HepG2 (cell line): ENCODE results near the gene GPT2. TPM values are rescaled to one million over a fixed set of nuclear protein-coding genes. Genes with fewer than 3 reads are reported as not detected.
A peak's percentile ranks its signal among the peaks of the same experiment; 100 is the strongest.

ENCODE experiments used
- ASH2L ChIP-seq: fragments of 300-600, 200-600 bp; sonication (generic); IDR thresholded peaks from 2 replicates; pipeline ENCODE4 v1.7.0; 2017; ENCODE audit warnings: low read depth, mild to moderate bottlenecking, moderate library complexity, mixed read lengths, low read length; ENCODE audit not compliant: insufficient read length
- HMGA1 ChIP-seq: sonication (generic); formaldehyde crosslinking; conservative IDR thresholded peaks from 2 replicates; pipeline ENCODE4 v1.4.0; 2020; ENCODE audit warnings: missing genetic modification reagents
- ISL2 ChIP-seq: sonication (generic); formaldehyde crosslinking; IDR thresholded peaks from 2 replicates; pipeline ENCODE4 v1.5.0; 2020; ENCODE audit warnings: missing genetic modification reagents
- KMT2B ChIP-seq: IDR thresholded peaks from 2 replicates; pipeline ENCODE4 v1.6.1; 2016; ENCODE audit warnings: missing genetic modification reagents, missing compliant biosample characterization
- MIER3 ChIP-seq: IDR thresholded peaks from 2 replicates; pipeline ENCODE4 v1.6.1; 2016; ENCODE audit warnings: missing compliant biosample characterization, borderline replicate concordance
- PHF5A ChIP-seq: IDR thresholded peaks from one replicate; pipeline ENCODE4 v1.6.1; 2018; ENCODE audit warnings: low read depth, missing genetic modification reagents; ENCODE audit not compliant: unreplicated experiment
- RFX3 ChIP-seq: IDR thresholded peaks from 2 replicates; pipeline ENCODE4 v1.6.1; 2016; ENCODE audit warnings: missing biosample characterization, missing genetic modification reagents
- SMARCE1 ChIP-seq: fragments of 450-650 bp; IDR thresholded peaks from 2 replicates; pipeline ENCODE4 v1.6.1; 2017; ENCODE audit warnings: borderline replicate concordance
- SPEN ChIP-seq: sonication (generic); formaldehyde crosslinking; IDR thresholded peaks from 2 replicates; pipeline ENCODE4 v1.5.1; 2020; ENCODE audit warnings: low read depth, mild to moderate bottlenecking, missing genetic modification reagents
- STAG1 ChIP-seq: sonication (generic); formaldehyde crosslinking; IDR thresholded peaks from 2 replicates; pipeline ENCODE4 v1.4.0; 2020; ENCODE audit warnings: missing genetic modification reagents
- ZFP36L1 ChIP-seq: sonication (generic); formaldehyde crosslinking; IDR thresholded peaks from 2 replicates; pipeline ENCODE4 v1.8.0; 2022; ENCODE audit warnings: mild to moderate bottlenecking, missing genetic modification reagents, moderate library complexity
- ZFY ChIP-seq: sonication (generic); formaldehyde crosslinking; IDR thresholded peaks from 2 replicates; pipeline ENCODE4 v1.4.0; 2020; ENCODE audit warnings: missing genetic modification reagents
- ZMYM4 ChIP-seq: sonication (generic); formaldehyde crosslinking; IDR thresholded peaks from 2 replicates; pipeline ENCODE4 v1.8.1; 2023; ENCODE audit warnings: mild to moderate bottlenecking, missing genetic modification reagents
- ZNF232 ChIP-seq: sonication (generic); formaldehyde crosslinking; IDR thresholded peaks from 2 replicates; pipeline ENCODE4 v1.4.0; 2020; ENCODE audit warnings: missing genetic modification reagents, borderline replicate concordance
- ZNF234 ChIP-seq: sonication (generic); formaldehyde crosslinking; conservative IDR thresholded peaks from 2 replicates; pipeline ENCODE4 v1.5.1; 2020; ENCODE audit warnings: mild to moderate bottlenecking, missing genetic modification reagents
- ZNF562 ChIP-seq: sonication (generic); formaldehyde crosslinking; IDR thresholded peaks from 2 replicates; pipeline ENCODE4 v1.8.0; 2022; ENCODE audit warnings: missing genetic modification reagents, borderline replicate concordance
- ZNF577 ChIP-seq: sonication (generic); formaldehyde crosslinking; IDR thresholded peaks from 2 replicates; pipeline ENCODE4 v1.4.0; 2020; ENCODE audit warnings: mild to moderate bottlenecking, low read depth, missing genetic modification reagents, borderline replicate concordance
- ZNF772 ChIP-seq: sonication (generic); formaldehyde crosslinking; IDR thresholded peaks from 2 replicates; pipeline ENCODE4 v1.5.0; 2020; ENCODE audit warnings: mild to moderate bottlenecking, missing genetic modification reagents
- polyA plus RNA-seq, 8 experiments: library from polyadenylated mRNA; depleted of rRNA in 3 of 8; stranded (reverse) in 7 of 8; unstranded in 1 of 8; fragments of >200 nt; fragmentation: Illumina TruSeq in 4 of 8; extraction: Trizol in 4 of 8; gene quantifications; 2 replicates each; pipeline versions ENCODE4 v1.2.1 to v1.2.3, GENCODE V29; 2011 to 2016; ENCODE audit warnings: low read depth in 4 of 8, missing spikeins in 1 of 8, mixed read lengths in 1 of 8; ENCODE audit not compliant: insufficient read depth in 1 of 8
- total RNA-seq, 5 experiments: library from RNA; depleted of rRNA; stranded (reverse); fragments of >200 nt; fragmentation: Illumina TruSeq; extraction: Trizol; gene quantifications; 2 replicates each; pipeline ENCODE4 v1.2.3, GENCODE V29; 2016; ENCODE audit warnings: low read depth in 1 of 5
- TF ChIP-seq, protein P1 (sequence below): sonication (generic); formaldehyde crosslinking; IDR thresholded peaks from 2 replicates; pipeline ENCODE4 v1.4.0; 2020; ENCODE audit warnings: missing genetic modification reagents; ENCODE audit errors: not compliant biosample characterization
- TF ChIP-seq, protein P2 (sequence below): sonication (generic); formaldehyde crosslinking; IDR thresholded peaks from 2 replicates; pipeline ENCODE4 v1.4.0; 2020; ENCODE audit warnings: mild to moderate bottlenecking, missing genetic modification reagents
- TF ChIP-seq, protein P3 (sequence below): sonication (generic); formaldehyde crosslinking; IDR thresholded peaks from 2 replicates; pipeline ENCODE4 v1.9.0; 2021; ENCODE audit warnings: missing genetic modification reagents, mild to moderate bottlenecking, borderline replicate concordance
- TF ChIP-seq, protein P4 (sequence below): IDR thresholded peaks from 2 replicates; pipeline ENCODE4 v1.6.1; 2016; ENCODE audit warnings: low read depth
- TF ChIP-seq, protein P5 (sequence below): sonication (generic); formaldehyde crosslinking; IDR thresholded peaks from 2 replicates; pipeline ENCODE4 v1.8.1; 2023; ENCODE audit warnings: missing genetic modification reagents, inconsistent platforms, borderline replicate concordance

Gene GPT2
- total and polyA plus RNA-seq, 2 of the 13 experiments (the other 11 are each of a cell fraction or from before 2014, with no cell fraction given), result 138 to 267 TPM

DNA sequence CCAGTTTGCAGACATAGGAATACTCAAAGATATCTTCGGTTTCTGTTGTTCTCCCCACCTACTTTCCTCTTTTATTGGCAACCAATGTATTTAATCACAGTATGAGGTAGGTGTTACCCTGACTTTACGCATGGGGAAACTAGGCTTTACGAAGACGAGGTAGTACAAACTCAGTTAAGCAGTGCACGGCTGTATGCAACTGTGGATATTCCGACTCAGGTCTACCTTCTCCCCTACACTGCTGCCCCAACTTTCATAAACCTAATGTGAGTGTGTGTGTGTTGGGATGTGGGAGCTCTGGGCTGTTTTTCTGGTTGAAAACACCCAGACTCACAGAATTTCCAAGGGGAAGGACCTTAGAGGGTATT is 1.2 kb upstream of the GPT2 start (continued):
- TF ChIP-seq, protein P1, sequence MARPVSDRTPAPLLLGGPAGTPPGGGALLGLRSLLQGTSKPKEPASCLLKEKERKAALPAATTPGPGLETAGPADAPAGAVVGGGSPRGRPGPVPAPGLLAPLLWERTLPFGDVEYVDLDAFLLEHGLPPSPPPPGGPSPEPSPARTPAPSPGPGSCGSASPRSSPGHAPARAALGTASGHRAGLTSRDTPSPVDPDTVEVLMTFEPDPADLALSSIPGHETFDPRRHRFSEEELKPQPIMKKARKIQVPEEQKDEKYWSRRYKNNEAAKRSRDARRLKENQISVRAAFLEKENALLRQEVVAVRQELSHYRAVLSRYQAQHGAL (CRISPR knock-in tag), result no peak
- TF ChIP-seq, protein P2, sequence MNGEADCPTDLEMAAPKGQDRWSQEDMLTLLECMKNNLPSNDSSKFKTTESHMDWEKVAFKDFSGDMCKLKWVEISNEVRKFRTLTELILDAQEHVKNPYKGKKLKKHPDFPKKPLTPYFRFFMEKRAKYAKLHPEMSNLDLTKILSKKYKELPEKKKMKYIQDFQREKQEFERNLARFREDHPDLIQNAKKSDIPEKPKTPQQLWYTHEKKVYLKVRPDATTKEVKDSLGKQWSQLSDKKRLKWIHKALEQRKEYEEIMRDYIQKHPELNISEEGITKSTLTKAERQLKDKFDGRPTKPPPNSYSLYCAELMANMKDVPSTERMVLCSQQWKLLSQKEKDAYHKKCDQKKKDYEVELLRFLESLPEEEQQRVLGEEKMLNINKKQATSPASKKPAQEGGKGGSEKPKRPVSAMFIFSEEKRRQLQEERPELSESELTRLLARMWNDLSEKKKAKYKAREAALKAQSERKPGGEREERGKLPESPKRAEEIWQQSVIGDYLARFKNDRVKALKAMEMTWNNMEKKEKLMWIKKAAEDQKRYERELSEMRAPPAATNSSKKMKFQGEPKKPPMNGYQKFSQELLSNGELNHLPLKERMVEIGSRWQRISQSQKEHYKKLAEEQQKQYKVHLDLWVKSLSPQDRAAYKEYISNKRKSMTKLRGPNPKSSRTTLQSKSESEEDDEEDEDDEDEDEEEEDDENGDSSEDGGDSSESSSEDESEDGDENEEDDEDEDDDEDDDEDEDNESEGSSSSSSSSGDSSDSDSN (CRISPR knock-in tag), result no peak
- TF ChIP-seq ZNF234 (CRISPR knock-in tag), result no peak
- TF ChIP-seq, protein P3, sequence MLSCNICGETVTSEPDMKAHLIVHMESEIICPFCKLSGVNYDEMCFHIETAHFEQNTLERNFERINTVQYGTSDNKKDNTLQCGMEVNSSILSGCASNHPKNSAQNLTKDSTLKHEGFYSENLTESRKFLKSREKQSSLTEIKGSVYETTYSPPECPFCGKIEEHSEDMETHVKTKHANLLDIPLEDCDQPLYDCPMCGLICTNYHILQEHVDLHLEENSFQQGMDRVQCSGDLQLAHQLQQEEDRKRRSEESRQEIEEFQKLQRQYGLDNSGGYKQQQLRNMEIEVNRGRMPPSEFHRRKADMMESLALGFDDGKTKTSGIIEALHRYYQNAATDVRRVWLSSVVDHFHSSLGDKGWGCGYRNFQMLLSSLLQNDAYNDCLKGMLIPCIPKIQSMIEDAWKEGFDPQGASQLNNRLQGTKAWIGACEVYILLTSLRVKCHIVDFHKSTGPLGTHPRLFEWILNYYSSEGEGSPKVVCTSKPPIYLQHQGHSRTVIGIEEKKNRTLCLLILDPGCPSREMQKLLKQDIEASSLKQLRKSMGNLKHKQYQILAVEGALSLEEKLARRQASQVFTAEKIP (CRISPR knock-in tag), result no peak
- TF ChIP-seq MIER3 (CRISPR knock-in tag), result no peak
- TF ChIP-seq PHF5A (CRISPR knock-in tag), result no peak
- TF ChIP-seq SPEN, result no peak
- peak; percentile 57 for TF ChIP-seq ASH2L
- TF ChIP-seq ISL2, result no peak
- TF ChIP-seq, protein P4, sequence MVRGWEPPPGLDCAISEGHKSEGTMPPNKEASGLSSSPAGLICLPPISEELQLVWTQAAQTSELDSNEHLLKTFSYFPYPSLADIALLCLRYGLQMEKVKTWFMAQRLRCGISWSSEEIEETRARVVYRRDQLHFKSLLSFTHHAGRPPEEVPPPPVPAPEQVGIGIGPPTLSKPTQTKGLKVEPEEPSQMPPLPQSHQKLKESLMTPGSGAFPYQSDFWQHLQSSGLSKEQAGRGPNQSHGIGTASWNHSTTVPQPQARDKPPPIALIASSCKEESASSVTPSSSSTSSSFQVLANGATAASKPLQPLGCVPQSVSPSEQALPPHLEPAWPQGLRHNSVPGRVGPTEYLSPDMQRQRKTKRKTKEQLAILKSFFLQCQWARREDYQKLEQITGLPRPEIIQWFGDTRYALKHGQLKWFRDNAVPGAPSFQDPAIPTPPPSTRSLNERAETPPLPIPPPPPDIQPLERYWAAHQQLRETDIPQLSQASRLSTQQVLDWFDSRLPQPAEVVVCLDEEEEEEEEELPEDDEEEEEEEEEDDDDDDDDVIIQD (CRISPR knock-in tag), result no peak
- TF ChIP-seq HMGA1, result no peak
- no peak for TF ChIP-seq ZNF577 (CRISPR knock-in tag)
- no peak for TF ChIP-seq SMARCE1
- TF ChIP-seq ZNF232 (CRISPR knock-in tag), result no peak
- no peak for TF ChIP-seq ZNF562 (CRISPR knock-in tag)
- no peak for TF ChIP-seq RFX3
- TF ChIP-seq, protein P5, sequence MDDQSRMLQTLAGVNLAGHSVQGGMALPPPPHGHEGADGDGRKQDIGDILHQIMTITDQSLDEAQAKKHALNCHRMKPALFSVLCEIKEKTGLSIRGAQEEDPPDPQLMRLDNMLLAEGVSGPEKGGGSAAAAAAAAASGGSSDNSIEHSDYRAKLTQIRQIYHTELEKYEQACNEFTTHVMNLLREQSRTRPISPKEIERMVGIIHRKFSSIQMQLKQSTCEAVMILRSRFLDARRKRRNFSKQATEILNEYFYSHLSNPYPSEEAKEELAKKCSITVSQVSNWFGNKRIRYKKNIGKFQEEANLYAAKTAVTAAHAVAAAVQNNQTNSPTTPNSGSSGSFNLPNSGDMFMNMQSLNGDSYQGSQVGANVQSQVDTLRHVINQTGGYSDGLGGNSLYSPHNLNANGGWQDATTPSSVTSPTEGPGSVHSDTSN, result no peak
- peak; percentile 76 for TF ChIP-seq ZFP36L1 (CRISPR knock-in tag)
- TF ChIP-seq STAG1, result no peak
- no peak for TF ChIP-seq ZNF772 (CRISPR knock-in tag)
- TF ChIP-seq KMT2B (CRISPR knock-in tag), result no peak
- TF ChIP-seq ZMYM4 (CRISPR knock-in tag), result no peak
- no peak for TF ChIP-seq ZFY (CRISPR knock-in tag)
